Osteocyte (in vitro differentiated cells): Measurements from ENCODE around the gene CREB3L1. TPM values are rescaled to one million over a fixed set of nuclear protein-coding genes. Genes with fewer than 3 reads are reported as not detected.

Source experiments
- DNase-seq: peaks from one replicate; pipeline ENCODE4 v3.0.0; 2021; ENCODE audit warnings: mixed read lengths; ENCODE audit not compliant: unreplicated experiment; ENCODE audit errors: extremely low spot score
- H3K27ac Mint-ChIP-seq: one replicate; pipeline ENCODE4 v1.8.0; 2021; ENCODE audit warnings: mild to moderate bottlenecking, mixed read lengths; ENCODE audit not compliant: unreplicated experiment
- H3K27me3 Mint-ChIP-seq: one replicate; pipeline ENCODE4 v1.8.0; 2021; ENCODE audit warnings: mixed read lengths; ENCODE audit not compliant: unreplicated experiment
- H3K36me3 Mint-ChIP-seq: one replicate; pipeline ENCODE4 v1.8.0; 2021; ENCODE audit warnings: mixed read lengths; ENCODE audit not compliant: unreplicated experiment
- H3K4me1 Mint-ChIP-seq: one replicate; pipeline ENCODE4 v1.8.0; 2021; ENCODE audit warnings: mixed read lengths; ENCODE audit not compliant: unreplicated experiment
- H3K4me3 Mint-ChIP-seq: one replicate; pipeline ENCODE4 v1.8.0; 2021; ENCODE audit warnings: mild to moderate bottlenecking, moderate library complexity, mixed read lengths; ENCODE audit not compliant: unreplicated experiment
- H3K9me3 Mint-ChIP-seq: one replicate; pipeline ENCODE4 v1.8.0; 2021; ENCODE audit warnings: mixed read lengths; ENCODE audit not compliant: unreplicated experiment
- total RNA-seq: library from RNA; stranded (reverse); gene quantifications from 2 replicates; pipeline ENCODE4 v1.2.1, GENCODE V29; 2021
- TF ChIP-seq, protein P1 (sequence below): fragments of 200-600 bp; sonication (generic); IDR thresholded peaks from 2 replicates; pipeline ENCODE4 v1.5.0; 2021; ENCODE audit warnings: antibody characterized with exemption, mild to moderate bottlenecking, moderate library complexity

CREB3L1 gene
- total RNA-seq, 1 donor from 2014 or later = 77.0 TPM

DNA sequence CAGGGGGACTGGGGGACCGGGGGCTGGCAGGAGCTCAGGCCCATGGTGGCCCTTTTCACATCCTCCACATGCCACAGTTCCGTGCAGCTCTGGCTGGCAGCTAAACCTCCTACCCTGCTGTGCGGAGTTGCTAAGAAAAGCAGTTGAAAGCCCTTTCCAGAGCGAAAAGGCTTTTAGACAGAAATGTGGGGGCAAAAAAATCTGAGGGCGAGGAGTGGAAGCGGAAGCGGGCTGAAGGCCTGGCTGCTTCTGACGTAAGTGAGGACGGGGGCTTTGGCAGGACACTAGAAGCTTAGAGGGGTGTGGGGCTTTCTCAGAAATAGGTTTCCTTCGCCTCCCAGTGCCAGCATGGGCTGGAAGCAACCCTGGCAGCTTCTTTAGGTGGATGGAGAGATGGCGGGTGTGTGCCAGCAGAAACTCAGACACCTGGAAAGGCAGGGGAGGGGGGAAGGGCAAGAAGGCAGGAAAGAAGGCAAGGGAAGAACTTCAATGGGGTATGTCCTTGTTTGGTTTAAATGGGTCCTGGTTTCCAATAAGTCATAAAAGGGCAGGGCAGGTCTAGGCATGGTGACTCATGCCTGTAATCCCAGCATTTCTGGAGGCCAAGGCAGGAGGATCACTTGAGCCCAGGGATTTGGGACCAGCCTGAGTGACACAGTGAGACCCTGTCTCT, 58.6 kb downstream of the CREB3L1 start:
- DNase-seq = no peak
- H3K9me3 Mint-ChIP-seq = no peaks in the 10 kb centered on the region
- peaks cover 42% of the 10 kb centered on the region for H3K4me1 Mint-ChIP-seq
- peak overlapping the region; percentile 49 for H3K27ac Mint-ChIP-seq
- H3K36me3 Mint-ChIP-seq = no peaks in the 10 kb centered on the region
- TF ChIP-seq, protein P1, sequence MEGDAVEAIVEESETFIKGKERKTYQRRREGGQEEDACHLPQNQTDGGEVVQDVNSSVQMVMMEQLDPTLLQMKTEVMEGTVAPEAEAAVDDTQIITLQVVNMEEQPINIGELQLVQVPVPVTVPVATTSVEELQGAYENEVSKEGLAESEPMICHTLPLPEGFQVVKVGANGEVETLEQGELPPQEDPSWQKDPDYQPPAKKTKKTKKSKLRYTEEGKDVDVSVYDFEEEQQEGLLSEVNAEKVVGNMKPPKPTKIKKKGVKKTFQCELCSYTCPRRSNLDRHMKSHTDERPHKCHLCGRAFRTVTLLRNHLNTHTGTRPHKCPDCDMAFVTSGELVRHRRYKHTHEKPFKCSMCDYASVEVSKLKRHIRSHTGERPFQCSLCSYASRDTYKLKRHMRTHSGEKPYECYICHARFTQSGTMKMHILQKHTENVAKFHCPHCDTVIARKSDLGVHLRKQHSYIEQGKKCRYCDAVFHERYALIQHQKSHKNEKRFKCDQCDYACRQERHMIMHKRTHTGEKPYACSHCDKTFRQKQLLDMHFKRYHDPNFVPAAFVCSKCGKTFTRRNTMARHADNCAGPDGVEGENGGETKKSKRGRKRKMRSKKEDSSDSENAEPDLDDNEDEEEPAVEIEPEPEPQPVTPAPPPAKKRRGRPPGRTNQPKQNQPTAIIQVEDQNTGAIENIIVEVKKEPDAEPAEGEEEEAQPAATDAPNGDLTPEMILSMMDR = no peak
- peaks cover 18% of the 10 kb centered on the region for H3K27me3 Mint-ChIP-seq
- H3K4me3 Mint-ChIP-seq = no peak overlapping the region

DNA sequence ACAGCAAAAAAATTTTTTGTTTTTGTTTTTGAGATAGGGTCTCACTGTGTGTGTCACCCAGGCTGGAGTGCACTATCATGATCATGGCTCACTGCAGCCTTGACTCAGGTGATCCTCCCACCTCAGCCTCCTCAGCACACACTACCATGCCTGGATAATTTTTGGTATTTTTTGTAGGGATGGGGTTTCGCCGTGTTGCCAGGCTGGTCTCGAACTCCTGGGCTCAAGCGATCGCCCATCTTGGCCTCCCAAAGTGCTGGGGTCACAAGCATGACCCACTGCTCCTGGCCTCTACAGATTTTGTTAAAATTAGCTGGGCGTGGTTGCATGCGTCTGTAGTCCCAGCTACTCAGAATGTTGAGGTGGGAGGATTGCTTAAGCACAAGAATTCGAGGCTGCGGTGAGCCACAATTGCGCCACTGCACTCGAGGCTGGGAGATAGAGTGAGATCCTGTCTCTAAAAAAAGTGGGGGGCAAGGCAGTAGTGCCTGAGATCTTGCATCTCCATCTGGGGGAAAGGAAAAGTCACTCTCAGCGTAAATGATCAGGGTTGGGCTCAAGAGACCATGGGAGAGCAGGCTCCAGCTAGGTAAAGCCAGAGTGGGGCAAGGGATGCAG, 59.2 kb downstream of the CREB3L1 start:
- Mint-ChIP-seq H3K36me3 (no peaks in the 10 kb centered on the region), H3K4me3 (no peak overlapping the region), H3K27me3 (peaks cover 15% of the 10 kb centered on the region), H3K27ac (no peak overlapping the region), H3K9me3 (no peaks in the 10 kb centered on the region), H3K4me1 (peaks cover 40% of the 10 kb centered on the region)
- DNase-seq = no peak
- TF ChIP-seq, protein P1 = no peak

DNA sequence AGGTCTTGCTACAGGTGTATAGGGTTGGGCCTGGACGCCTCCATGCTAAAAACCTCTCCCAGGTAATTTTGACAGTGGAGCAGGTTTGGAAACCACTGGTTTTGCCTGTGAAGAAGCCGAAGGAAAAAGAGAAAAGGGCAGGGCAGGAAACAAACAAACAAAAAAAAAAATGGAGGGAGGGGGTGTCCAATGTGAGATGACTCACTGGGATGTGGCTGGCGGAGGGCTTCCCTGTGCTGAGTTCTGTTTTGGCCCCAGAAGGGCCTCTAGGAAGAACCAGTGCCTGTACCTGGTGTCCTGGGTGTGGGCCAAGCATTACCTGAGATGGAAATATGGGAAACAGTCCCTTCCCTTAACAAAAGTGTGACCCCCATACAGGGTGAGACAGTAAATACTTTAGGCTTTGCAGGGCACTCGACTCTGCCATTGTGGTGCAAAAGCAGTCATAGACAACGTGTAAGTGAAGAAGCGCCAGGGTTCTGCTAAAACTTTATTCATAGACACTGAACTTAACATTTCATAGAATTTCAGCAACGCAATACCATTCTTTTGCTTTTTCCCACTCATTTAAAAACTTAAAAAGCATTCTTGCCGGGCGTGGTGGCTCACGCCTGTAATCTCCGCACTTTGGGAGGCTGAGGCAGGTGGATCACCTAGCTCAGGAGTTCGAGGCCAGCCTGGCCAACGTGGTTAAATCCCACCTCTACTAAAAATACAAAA, 60.3 kb downstream of the CREB3L1 start:
- peaks cover 9% of the 10 kb centered on the region for H3K27me3 Mint-ChIP-seq
- no peaks in the 10 kb centered on the region for H3K36me3 Mint-ChIP-seq
- no peaks in the 10 kb centered on the region for H3K9me3 Mint-ChIP-seq
- H3K4me1 Mint-ChIP-seq = peaks cover 41% of the 10 kb centered on the region
- TF ChIP-seq, protein P1 = no peak
- no peak for DNase-seq
- no peak overlapping the region for H3K4me3 Mint-ChIP-seq
- H3K27ac Mint-ChIP-seq = no peak overlapping the region

DNA sequence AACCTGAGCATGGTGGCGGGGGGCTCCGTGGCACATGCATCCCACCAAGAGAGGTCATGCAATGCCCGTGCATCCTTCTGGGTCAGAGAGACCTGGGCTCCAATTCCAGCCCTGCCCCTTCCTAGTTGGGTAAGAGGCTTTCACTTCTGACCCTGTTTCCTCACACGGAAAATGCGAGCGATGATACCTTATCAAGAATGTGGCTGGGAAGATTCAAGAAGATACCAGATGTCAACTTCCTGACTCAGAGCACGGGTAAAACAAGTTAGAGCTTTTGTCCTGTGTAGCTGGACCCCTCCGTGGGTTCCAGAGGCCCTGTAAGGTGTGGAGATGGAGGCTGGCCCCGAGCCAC, 61.1 kb downstream of the CREB3L1 start:
- TF ChIP-seq, protein P1 = no peak
- peaks cover 7% of the 10 kb centered on the region for H3K27me3 Mint-ChIP-seq
- peak overlapping the region; percentile 66 for H3K27ac Mint-ChIP-seq
- no peak for DNase-seq
- no peaks in the 10 kb centered on the region for H3K9me3 Mint-ChIP-seq
- peaks cover 41% of the 10 kb centered on the region for H3K4me1 Mint-ChIP-seq
- H3K36me3 Mint-ChIP-seq = no peaks in the 10 kb centered on the region
- H3K4me3 Mint-ChIP-seq = peak overlapping the region; percentile 48
